HepG2 (cell line): ENCODE measurements around the gene PEX5L. TPM values are rescaled to one million over a fixed set of nuclear protein-coding genes. Genes with fewer than 3 reads are reported as not detected.

Source experiments
- ATAC-seq: fragments of 200-7000 bp; cut with Tn5 transposase; 3 replicates; pipeline ENCODE4 v1.9.1; 2020; ENCODE audit warnings: mild to moderate bottlenecking, moderate library complexity
- BruUV-seq: library from RNA; stranded (reverse); fragments of 400-500 nt; replicated peaks from 2 replicates; lab custom pipeline; 2021; lab: Mats Ljungman, UMichigan
- CTCF ChIA-PET: fragments of 300-600 bp; formaldehyde crosslinking; extraction: SDS; loops from one replicate; lab custom pipeline; 2021; ENCODE audit warnings: low total read pairs, inconsistent platforms, low intra/inter-chr PET ratio; lab: Yijun Ruan, JAX
- POLR2A ChIA-PET: fragments of 350-600 bp; sonication (Branson Sonifier 250); formaldehyde crosslinking; loops from one replicate; lab custom pipeline; 2020; ENCODE audit warnings: antibody characterized with exemption, inconsistent platforms; lab: Yijun Ruan, JAX
- DNase-seq: peaks from one replicate; pipeline ENCODE4 v3.0.0-alpha.2; 2015; ENCODE audit warnings: low spot score
- FAIRE-seq: peaks from 3 replicates; lab custom pipeline; 2011; peaks lifted over from hg19 to GRCh38; lab: Jason Lieb, UNC
- H2AFZ ChIP-seq: one replicate; pipeline ENCODE4 v1.6.1; 2011; ENCODE audit warnings: low read length, inconsistent platforms
- H3K27ac ChIP-seq: fragments of 300-600 bp; 3 replicates; pipeline ENCODE4 v1.8.0; 2011; ENCODE audit warnings: mixed run types, mild to moderate bottlenecking, mixed read lengths, low read length, inconsistent platforms; ENCODE audit not compliant: insufficient read depth; ENCODE audit errors: extremely low read length
- H3K27me3 ChIP-seq, 2 experiments: fragments of 200-600 bp in 1 of 2; 2 replicates in 1 of 2; 3 replicates in 1 of 2; pipeline versions ENCODE4 v1.6.0 to v1.8.0; 2011; ENCODE audit warnings: low read length in 2 of 2, mild to moderate bottlenecking in 2 of 2, moderate library complexity in 2 of 2, inconsistent platforms in 1 of 2; ENCODE audit not compliant: insufficient read depth in 2 of 2, control insufficient read depth in 1 of 2
- H3K36me3 ChIP-seq, 2 experiments: fragments of 200-600 bp in 1 of 2; replicated peaks in 1 of 2; 2 replicates in 1 of 2; 3 replicates in 1 of 2; pipeline versions ENCODE4 v1.5.1 to v1.8.0; 2011; ENCODE audit warnings: low read length in 2 of 2, inconsistent platforms in 1 of 2; ENCODE audit not compliant: insufficient read depth in 2 of 2, control insufficient read depth in 1 of 2
- H3K4me1 ChIP-seq: 2 replicates; pipeline ENCODE4 v1.5.1; 2012; ENCODE audit warnings: low read length, inconsistent platforms; ENCODE audit not compliant: insufficient read depth
- H3K4me2 ChIP-seq: 2 replicates; pipeline ENCODE4 v1.6.0; 2011; ENCODE audit warnings: low read depth, low read length, inconsistent platforms
- H3K4me3 ChIP-seq, 3 experiments: fragments of 200-600 bp in 1 of 3; sonication (generic), shearing (Covaris generic) in 1 of 3; replicated peaks in 1 of 3; 2 replicates each; pipeline ENCODE4 v1.5.1; 2011 to 2016; ENCODE audit warnings: low read length in 3 of 3, inconsistent platforms in 2 of 3, low read depth in 2 of 3, mild to moderate bottlenecking in 2 of 3, control low read depth in 1 of 3, mixed read lengths in 1 of 3; ENCODE audit not compliant: insufficient read depth in 1 of 3
- H3K79me2 ChIP-seq: one replicate; pipeline ENCODE4 v1.6.1; 2011; ENCODE audit warnings: low read length, inconsistent platforms; ENCODE audit not compliant: insufficient read depth
- H3K9ac ChIP-seq: 2 replicates; pipeline ENCODE4 v1.6.0; 2011; ENCODE audit warnings: mild to moderate bottlenecking, low read depth, low read length, inconsistent platforms; ENCODE audit not compliant: insufficient read depth
- H3K9me3 ChIP-seq: 2 replicates; pipeline ENCODE4 v1.5.1; 2012; ENCODE audit warnings: mild to moderate bottlenecking, low read length
- H4K20me1 ChIP-seq: 2 replicates; pipeline ENCODE4 v1.6.0; 2011; ENCODE audit warnings: inconsistent platforms, mild to moderate bottlenecking, low read length, moderate library complexity; ENCODE audit not compliant: insufficient read depth
- ARID4A ChIP-seq: sonication (generic); formaldehyde crosslinking; IDR thresholded peaks from 2 replicates; pipeline ENCODE4 v1.5.0; 2020; ENCODE audit warnings: mild to moderate bottlenecking, missing genetic modification reagents, borderline replicate concordance
- CEBPB ChIP-seq: IDR thresholded peaks from 2 replicates; pipeline ENCODE4 v1.6.1; 2011; ENCODE audit warnings: low read depth, low read length, improper control_type of control experiment, borderline replicate concordance
- HNRNPK ChIP-seq: fragments of 200-400 bp; formaldehyde crosslinking; IDR thresholded peaks from 2 replicates; pipeline ENCODE4 v1.6.1; 2018; ENCODE audit warnings: low read length, low read depth, moderate library complexity, mild to moderate bottlenecking; ENCODE audit not compliant: poor library complexity, severe bottlenecking
- KDM1A ChIP-seq: IDR thresholded peaks from 2 replicates; pipeline ENCODE4 v1.6.1; 2016; ENCODE audit warnings: missing compliant biosample characterization
- MNT ChIP-seq: fragments of 450-650 bp; IDR thresholded peaks from 2 replicates; pipeline ENCODE4 v1.6.1; 2016
- PHF5A ChIP-seq: IDR thresholded peaks from one replicate; pipeline ENCODE4 v1.6.1; 2018; ENCODE audit warnings: low read depth, missing genetic modification reagents; ENCODE audit not compliant: unreplicated experiment
- RFX3 ChIP-seq: IDR thresholded peaks from 2 replicates; pipeline ENCODE4 v1.6.1; 2016; ENCODE audit warnings: missing biosample characterization, missing genetic modification reagents
- SP140L ChIP-seq: sonication (generic); formaldehyde crosslinking; IDR thresholded peaks from 2 replicates; pipeline ENCODE4 v1.4.0; 2020; ENCODE audit warnings: missing genetic modification reagents, borderline replicate concordance
- TCF7 ChIP-seq: sonication (generic); IDR thresholded peaks from 2 replicates; pipeline ENCODE4 v1.6.1; 2016; ENCODE audit warnings: antibody characterized with exemption, low read depth
- ZFP36 ChIP-seq: fragments of 150-350 bp; IDR thresholded peaks from 2 replicates; pipeline ENCODE4 v1.6.1; 2018; ENCODE audit warnings: borderline replicate concordance, low read length, low read depth; ENCODE audit not compliant: partially characterized antibody
- ZNF232 ChIP-seq: sonication (generic); formaldehyde crosslinking; IDR thresholded peaks from 2 replicates; pipeline ENCODE4 v1.4.0; 2020; ENCODE audit warnings: missing genetic modification reagents, borderline replicate concordance
- ZNF3 ChIP-seq: IDR thresholded peaks from 2 replicates; pipeline ENCODE4 v1.7.0; 2017; ENCODE audit warnings: inconsistent platforms
- ZNF543 ChIP-seq: sonication (generic); formaldehyde crosslinking; IDR thresholded peaks from 2 replicates; pipeline ENCODE4 v1.4.0; 2020; ENCODE audit warnings: mild to moderate bottlenecking, missing genetic modification reagents
- ZNF777 ChIP-seq: sonication (generic); formaldehyde crosslinking; IDR thresholded peaks from 2 replicates; pipeline ENCODE4 v1.4.0; 2020; ENCODE audit warnings: missing genetic modification reagents
- WGBS: methylation state at CpG from one replicate; pipeline ENCODE4 v1.1.6; 2017; ENCODE audit warnings: low lambda C conversion rate; 5-methylcytosine and 5-hydroxymethylcytosine counted together
- in situ Hi-C: cut with HindIII; loops from 2 replicates; pipeline ENCODE4 v1.10.0; 2017; ENCODE audit warnings: low pct_unique_long_range_greater_than_20kb; ENCODE audit not compliant: extremely low pct_ligation_motif_present
- intact Hi-C: fragments of 100-400 bp; cut with micrococcal nuclease; formaldehyde crosslinking; loops from one replicate; pipeline ENCODE4 v1.10.0; 2022; ENCODE audit not compliant: unreplicated experiment
- polyA plus RNA-seq, 8 experiments: library from polyadenylated mRNA; depleted of rRNA in 3 of 8; stranded (reverse) in 7 of 8; unstranded in 1 of 8; fragments of >200 nt; fragmentation: Illumina TruSeq in 4 of 8; extraction: Trizol in 4 of 8; gene quantifications; 2 replicates each; pipeline versions ENCODE4 v1.2.1 to v1.2.3, GENCODE V29; 2011 to 2016; ENCODE audit warnings: low read depth in 4 of 8, missing spikeins in 1 of 8, mixed read lengths in 1 of 8; ENCODE audit not compliant: insufficient read depth in 1 of 8
- total RNA-seq, 5 experiments: library from RNA; depleted of rRNA; stranded (reverse); fragments of >200 nt; fragmentation: Illumina TruSeq; extraction: Trizol; gene quantifications; 2 replicates each; pipeline ENCODE4 v1.2.3, GENCODE V29; 2016; ENCODE audit warnings: low read depth in 1 of 5
- TF ChIP-seq, protein P1 (sequence below): sonication (generic); formaldehyde crosslinking; IDR thresholded peaks from 2 replicates; pipeline ENCODE4 v1.4.0; 2020; ENCODE audit warnings: missing genetic modification reagents, borderline replicate concordance
- TF ChIP-seq, protein P2 (sequence below): sonication (generic); formaldehyde crosslinking; conservative IDR thresholded peaks from 2 replicates; pipeline ENCODE4 v1.4.0; 2020; ENCODE audit warnings: missing genetic modification reagents

The PEX5L gene
- total and polyA plus RNA-seq, 2 of the 13 experiments (the other 11 are each of a cell fraction or from before 2014, with no cell fraction given): not detected

- DNase-seq (no peak), FAIRE-seq (no peak), ATAC-seq (no peak)
- Histone ChIP-seq H4K20me1 (no peaks in the 10 kb centered on the region), H2AFZ (no peak overlapping the region), H3K27me3 (peaks cover 0 to 4% of the 10 kb centered on the region in 2 experiments; a peak in 3 of 5 replicates), H3K4me2 (no peak overlapping the region), H3K79me2 (no peaks in the 10 kb centered on the region), H3K9ac (no peak overlapping the region), H3K4me3 (no peak overlapping the region), H3K36me3 (no peaks in the 10 kb centered on the region), H3K27ac (no peak overlapping the region), H3K9me3 (no peaks in the 10 kb centered on the region), H3K4me1 (no peaks in the 10 kb centered on the region)
- BruUV-seq: no TSS peak
- CTCF ChIA-PET: no interaction called here
- POLR2A ChIA-PET: no interaction called here
- in situ Hi-C loops (no loop called here), intact Hi-C loops (no loop called here)
- WGBS: 23% methylated on average over 10 of the region's 11 CpGs
- TF ChIP-seq RFX3 (CRISPR knock-in tag) (no peak), ZFP36 (no peak), ZNF3 (CRISPR knock-in tag) (no peak), ZNF543 (CRISPR knock-in tag) (no peak), ARID4A (CRISPR knock-in tag) (no peak), ZNF777 (CRISPR knock-in tag) (no peak), HNRNPK (no peak), SP140L (no peak), TCF7 (no peak), KDM1A (CRISPR knock-in tag) (no peak), ZNF232 (CRISPR knock-in tag) (no peak), CEBPB (no peak), PHF5A (CRISPR knock-in tag) (no peak), MNT (no peak)
- TF ChIP-seq, protein P1, sequence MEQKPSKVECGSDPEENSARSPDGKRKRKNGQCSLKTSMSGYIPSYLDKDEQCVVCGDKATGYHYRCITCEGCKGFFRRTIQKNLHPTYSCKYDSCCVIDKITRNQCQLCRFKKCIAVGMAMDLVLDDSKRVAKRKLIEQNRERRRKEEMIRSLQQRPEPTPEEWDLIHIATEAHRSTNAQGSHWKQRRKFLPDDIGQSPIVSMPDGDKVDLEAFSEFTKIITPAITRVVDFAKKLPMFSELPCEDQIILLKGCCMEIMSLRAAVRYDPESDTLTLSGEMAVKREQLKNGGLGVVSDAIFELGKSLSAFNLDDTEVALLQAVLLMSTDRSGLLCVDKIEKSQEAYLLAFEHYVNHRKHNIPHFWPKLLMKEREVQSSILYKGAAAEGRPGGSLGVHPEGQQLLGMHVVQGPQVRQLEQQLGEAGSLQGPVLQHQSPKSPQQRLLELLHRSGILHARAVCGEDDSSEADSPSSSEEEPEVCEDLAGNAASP (CRISPR knock-in tag): no peak
- TF ChIP-seq, protein P2, sequence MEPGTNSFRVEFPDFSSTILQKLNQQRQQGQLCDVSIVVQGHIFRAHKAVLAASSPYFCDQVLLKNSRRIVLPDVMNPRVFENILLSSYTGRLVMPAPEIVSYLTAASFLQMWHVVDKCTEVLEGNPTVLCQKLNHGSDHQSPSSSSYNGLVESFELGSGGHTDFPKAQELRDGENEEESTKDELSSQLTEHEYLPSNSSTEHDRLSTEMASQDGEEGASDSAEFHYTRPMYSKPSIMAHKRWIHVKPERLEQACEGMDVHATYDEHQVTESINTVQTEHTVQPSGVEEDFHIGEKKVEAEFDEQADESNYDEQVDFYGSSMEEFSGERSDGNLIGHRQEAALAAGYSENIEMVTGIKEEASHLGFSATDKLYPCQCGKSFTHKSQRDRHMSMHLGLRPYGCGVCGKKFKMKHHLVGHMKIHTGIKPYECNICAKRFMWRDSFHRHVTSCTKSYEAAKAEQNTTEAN (CRISPR knock-in tag): no peak
Measured at GRCh38 chr3:179860275-179861107, 176.2 kb downstream of the PEX5L start.
